GM18505 (cell line): ENCODE results near the gene PSMC4.
"Not testable (repeated sequence)": the region's sequence is repeated elsewhere in the genome, so short reads cannot be mapped to it uniquely, and the experiment has no call there.

Experiments used
- ATAC-seq: cut with Tn5 transposase; IDR thresholded peaks from one replicate; pipeline ENCODE4 v1.9.1; 2021; ENCODE audit not compliant: unreplicated experiment
- POLR2A ChIP-seq: IDR thresholded peaks from 4 replicates; pipeline ENCODE4 v1.6.1; 2011; ENCODE audit warnings: borderline replicate concordance; ENCODE audit not compliant: insufficient read depth, insufficient read length; ENCODE audit errors: extremely low read depth

PSMC4 gene

GRCh38 chr19:39937094-39937720, 33.8 kb upstream of the PSMC4 start:
- TF ChIP-seq POLR2A: no peak
- no peak for ATAC-seq

GRCh38 chr19:39937787-39938186, 33.2 kb upstream of the PSMC4 start:
- no peak for ATAC-seq
- no peak for TF ChIP-seq POLR2A

GRCh38 chr19:39939556-39939955, 31.4 kb upstream of the PSMC4 start:
- no peak for TF ChIP-seq POLR2A

GRCh38 chr19:39940221-39940833, 30.6 kb upstream of the PSMC4 start:
- no peak for TF ChIP-seq POLR2A
- no peak for ATAC-seq

More at GRCh38 chr19:39939556-39939955, 31.4 kb upstream of the PSMC4 start:
- ATAC-seq: no peak

GRCh38 chr19:39941151-39941550, 29.8 kb upstream of the PSMC4 start:
- ATAC-seq: no peak
- TF ChIP-seq POLR2A: no peak

GRCh38 chr19:39941615-39942365, 29.2 kb upstream of the PSMC4 start:
- no peak for TF ChIP-seq POLR2A
- ATAC-seq: peak; percentile 72

GRCh38 chr19:39942366-39942730, 28.6 kb upstream of the PSMC4 start:
- ATAC-seq: no peak

GRCh38 chr19:39943586-39943985, 27.4 kb upstream of the PSMC4 start:
- ATAC-seq: no peak
- TF ChIP-seq POLR2A: no peak

More at GRCh38 chr19:39942366-39942730, 28.6 kb upstream of the PSMC4 start:
- no peak for TF ChIP-seq POLR2A

- TF ChIP-seq POLR2A: no peak
Observed at GRCh38 chr19:39946532-39946931, 24.4 kb upstream of the PSMC4 start.

GRCh38 chr19:39949026-39949747, 21.8 kb upstream of the PSMC4 start:
- no peak for TF ChIP-seq POLR2A
- ATAC-seq: no peak

More at GRCh38 chr19:39946532-39946931, 24.4 kb upstream of the PSMC4 start:
- no peak for ATAC-seq

- no peak for TF ChIP-seq POLR2A
- ATAC-seq: no peak
Observed at GRCh38 chr19:39951065-39951650, 19.8 kb upstream of the PSMC4 start.

- no peak for ATAC-seq
Observed at GRCh38 chr19:39951686-39952085, 19.3 kb upstream of the PSMC4 start.

GRCh38 chr19:39953915-39954314, 17.1 kb upstream of the PSMC4 start:
- no peak for ATAC-seq
- TF ChIP-seq POLR2A: no peak

More at GRCh38 chr19:39951686-39952085, 19.3 kb upstream of the PSMC4 start:
- no peak for TF ChIP-seq POLR2A

- not testable (repeated sequence) for ATAC-seq
Observed at GRCh38 chr19:39957886-39958285, 13.1 kb upstream of the PSMC4 start.

GRCh38 chr19:39958942-39959341, 12.0 kb upstream of the PSMC4 start:
- ATAC-seq: not testable (repeated sequence)

GRCh38 chr19:39959407-39959806, 11.6 kb upstream of the PSMC4 start:
- not testable (repeated sequence) for ATAC-seq
